Psoas muscle (tissue), 8 donors: Measurements from ENCODE around the gene METTL9. TPM values are rescaled to one million over a fixed set of nuclear protein-coding genes. Genes with fewer than 3 reads are reported as not detected.

Experiments used
- ATAC-seq, 4 donors: fragments of 200-7000 bp; cut with Tn5 transposase; one replicate each; pipeline ENCODE4 v1.9.1; 2020; ENCODE audit warnings: moderate library complexity in 3 of 4, mild to moderate bottlenecking in 2 of 4
- DNase-seq, 2 donors: peaks; one replicate each; pipeline ENCODE4 v3.0.0-alpha.2; 2020
- H3K27ac ChIP-seq: fragments of 200-600 bp; one replicate; pipeline ENCODE4 v1.8.0; 2022
- H3K27me3 ChIP-seq, 3 donors: fragments of 200-600 bp in 1 of 3; one replicate each; pipeline versions ENCODE4 v1.6.1 to v1.8.0; 2013 to 2022; ENCODE audit warnings: low read length in 2 of 3, mild to moderate bottlenecking in 2 of 3, moderate library complexity in 1 of 3; ENCODE audit not compliant: insufficient read depth in 3 of 3
- H3K36me3 ChIP-seq, 2 donors: fragments of 200-600 bp in 1 of 2; one replicate each; pipeline versions ENCODE4 v1.6.1 to v1.8.0; 2013 to 2022; ENCODE audit warnings: low read depth in 1 of 2, mild to moderate bottlenecking in 1 of 2, moderate library complexity in 1 of 2; ENCODE audit not compliant: insufficient read depth in 1 of 2
- H3K4me1 ChIP-seq: fragments of 200-600 bp; one replicate; pipeline ENCODE4 v1.8.0; 2022
- H3K4me3 ChIP-seq: fragments of 200-600 bp; one replicate; pipeline ENCODE4 v1.8.0; 2022; ENCODE audit warnings: mild to moderate bottlenecking
- H3K9me3 ChIP-seq: fragments of 200-600 bp; one replicate; pipeline ENCODE4 v1.8.0; 2022
- WGBS, 3 donors: extraction: QIAGEN DNeasy Blood & Tissue Kit; methylation state at CpG; one replicate each; pipeline versions ENCODE4 v1.1.6 to v1.1.7; 2013; 5-methylcytosine and 5-hydroxymethylcytosine counted together
- intact Hi-C, 2 donors: fragments of 100-400 bp; cut with DNase I; formaldehyde crosslinking; loops; one replicate each; pipeline versions ENCODE4 v1.11.0 to v1.14.2; 2022
- polyA plus RNA-seq, 3 donors: library from polyadenylated mRNA; stranded (reverse); fragments of 200-250 nt; gene quantifications; one replicate each; pipeline ENCODE4 v1.2.3, GENCODE V29; 2013
- total RNA-seq, 4 donors: library from RNA; stranded (reverse); fragmentation: NEBNext Ultra II Directional in 2 of 4; extraction: Animal tissue kit (Norgen Biotek cat#: 25700) in 2 of 4; gene quantifications; one replicate each; pipeline versions ENCODE4 v1.2.1 to v1.2.4, GENCODE V29; 2021 to 2023
- TF ChIP-seq, protein P1 (sequence below): fragments of 200-600 bp; IDR thresholded peaks from one replicate; pipeline ENCODE4 v1.8.0; 2022; ENCODE audit warnings: antibody characterized with exemption
- donor health status: healthy with polysubstance abuse.
- donor health status: DM: no; HTN: no; CAD: no; lungs with moderate emphysema.
- donor health status: Bipolar disorder and iron deficiency.
- donor health status: healthy.
- donor health status: DM: yes; HTN: yes; CAD: no.
- donor health status: DM: no; HTN: no; CAD: no.
- donor health status: DM: no; HTN: no; CAD: no.
- donor health status: DM: yes; HTN: yes; CAD: no.

The METTL9 gene
- total and polyA plus RNA-seq, 7 donors, result 54.4 to 134 (median 71.8) TPM

DNA sequence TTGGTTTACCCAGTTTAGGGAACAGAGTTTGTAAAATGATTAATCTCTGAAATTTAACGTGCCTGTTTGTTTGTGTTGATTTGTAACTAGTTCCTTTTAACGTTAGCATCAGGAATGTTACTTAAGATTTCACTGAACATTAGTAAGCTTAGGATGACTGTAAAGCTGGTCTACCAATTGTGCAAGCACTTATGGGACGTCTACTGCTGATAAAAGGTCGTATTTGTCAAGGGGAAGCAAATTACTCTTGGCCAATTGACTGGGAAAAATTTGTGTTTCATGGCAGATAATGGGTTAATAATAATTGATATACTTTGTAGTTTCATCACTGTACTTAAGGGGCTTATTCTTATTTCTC is 11.8 kb downstream of the METTL9 start:
- no peaks in the 10 kb centered on the region for H3K27me3 ChIP-seq
- H3K4me1 ChIP-seq, result peaks cover 48% of the 10 kb centered on the region
- H3K27ac ChIP-seq, result peak overlapping the region; percentile 74
- intact Hi-C loops, result no loop called here
- ATAC-seq, result peak in 2 of 4 donors; percentile 32 to 68
- TF ChIP-seq, protein P1, sequence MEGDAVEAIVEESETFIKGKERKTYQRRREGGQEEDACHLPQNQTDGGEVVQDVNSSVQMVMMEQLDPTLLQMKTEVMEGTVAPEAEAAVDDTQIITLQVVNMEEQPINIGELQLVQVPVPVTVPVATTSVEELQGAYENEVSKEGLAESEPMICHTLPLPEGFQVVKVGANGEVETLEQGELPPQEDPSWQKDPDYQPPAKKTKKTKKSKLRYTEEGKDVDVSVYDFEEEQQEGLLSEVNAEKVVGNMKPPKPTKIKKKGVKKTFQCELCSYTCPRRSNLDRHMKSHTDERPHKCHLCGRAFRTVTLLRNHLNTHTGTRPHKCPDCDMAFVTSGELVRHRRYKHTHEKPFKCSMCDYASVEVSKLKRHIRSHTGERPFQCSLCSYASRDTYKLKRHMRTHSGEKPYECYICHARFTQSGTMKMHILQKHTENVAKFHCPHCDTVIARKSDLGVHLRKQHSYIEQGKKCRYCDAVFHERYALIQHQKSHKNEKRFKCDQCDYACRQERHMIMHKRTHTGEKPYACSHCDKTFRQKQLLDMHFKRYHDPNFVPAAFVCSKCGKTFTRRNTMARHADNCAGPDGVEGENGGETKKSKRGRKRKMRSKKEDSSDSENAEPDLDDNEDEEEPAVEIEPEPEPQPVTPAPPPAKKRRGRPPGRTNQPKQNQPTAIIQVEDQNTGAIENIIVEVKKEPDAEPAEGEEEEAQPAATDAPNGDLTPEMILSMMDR, result no peak
- 43 to 51% (median 48%) methylated on average over 4 of the region's 4 CpGs for WGBS, 3 donors
- no peaks in the 10 kb centered on the region for H3K9me3 ChIP-seq
- H3K36me3 ChIP-seq, result peaks cover 0 to 9% of the 10 kb centered on the region in 2 donors
- H3K4me3 ChIP-seq, result no peak overlapping the region
- DNase-seq, result no peak

DNA sequence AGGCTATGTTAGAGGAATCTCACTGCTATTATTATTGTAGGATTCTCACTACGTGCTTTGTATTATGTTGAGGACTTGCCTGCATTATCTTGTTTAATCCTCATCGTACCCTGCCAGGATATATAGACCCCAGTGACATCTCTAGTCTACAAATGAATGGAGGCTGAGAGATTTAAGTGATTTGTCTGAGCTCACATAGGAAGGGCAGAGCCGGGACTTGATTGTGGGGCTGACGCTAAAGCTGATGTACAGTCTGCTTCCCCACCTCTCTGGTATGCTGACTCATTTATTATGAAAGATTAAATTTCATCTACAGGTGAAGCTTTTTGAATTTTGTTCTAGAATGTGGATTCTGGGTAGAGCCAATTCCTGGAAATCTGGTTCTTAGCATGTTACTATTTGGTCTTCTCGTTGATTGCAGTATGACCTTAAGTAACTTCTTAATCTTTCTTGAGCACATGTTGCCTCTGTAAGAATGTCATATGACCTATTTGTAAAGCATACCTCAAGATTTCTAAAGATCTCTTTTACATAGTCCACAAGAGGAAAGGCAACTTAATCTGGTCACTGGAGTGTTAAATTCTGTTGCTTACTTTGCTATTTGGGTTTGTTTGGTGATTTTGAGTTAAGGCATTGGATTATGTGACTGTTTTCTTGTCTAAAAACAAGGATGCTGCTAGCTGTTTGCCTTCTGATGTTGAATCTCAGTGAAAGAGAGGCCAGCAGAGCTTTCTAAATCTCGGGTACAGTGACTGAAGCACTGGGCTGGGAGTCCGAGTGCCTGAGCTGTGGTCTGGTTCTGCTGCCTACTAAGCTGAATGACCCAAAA is 12.4 kb downstream of the METTL9 start:
- WGBS, 3 donors, result 23 to 46% (median 25%) methylated on average over 7 of the region's 7 CpGs
- Histone ChIP-seq H3K36me3 (peaks cover 0 to 9% of the 10 kb centered on the region in 2 donors), H3K4me3 (peak overlapping the region; percentile 9), H3K27me3 (no peaks in the 10 kb centered on the region), H3K9me3 (no peaks in the 10 kb centered on the region), H3K4me1 (peaks cover 48% of the 10 kb centered on the region), H3K27ac (peak overlapping the region; percentile 74)
- intact Hi-C loops, result loop anchor here in 1 of 2 donors (2.0 kb wide), 1 partner anchor 23 kb away; no protein-coding TSS in a partner anchor
- DNase-seq (no peak), ATAC-seq (peak; percentile 66 to 90 (median 80))
- TF ChIP-seq, protein P1, result no peak

DNA sequence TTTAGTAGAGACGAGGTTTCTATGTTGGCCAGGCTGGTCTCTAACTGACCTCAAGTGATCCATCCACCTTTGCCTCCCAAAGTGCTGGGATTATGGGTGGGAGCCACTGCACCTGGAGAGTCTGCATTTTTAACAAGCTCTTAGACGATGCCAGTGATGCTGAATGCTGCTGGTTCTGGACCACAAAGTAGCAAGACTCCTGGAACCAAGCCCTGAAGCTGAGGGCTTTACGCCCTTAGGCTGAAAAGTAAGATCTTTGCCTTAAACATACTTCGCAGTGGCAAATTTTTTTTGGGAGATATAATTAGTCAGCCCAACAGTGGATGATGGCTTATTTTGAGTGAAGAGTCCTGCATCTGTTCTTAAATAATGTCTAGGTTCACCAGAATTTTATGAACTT is 14.0 kb downstream of the METTL9 start:
- H3K27ac ChIP-seq, result no peak overlapping the region
- peaks cover 0 to 14% of the 10 kb centered on the region in 2 donors for H3K36me3 ChIP-seq
- ATAC-seq, result no peak
- H3K27me3 ChIP-seq, result no peaks in the 10 kb centered on the region
- DNase-seq, result no peak
- no peak overlapping the region for H3K4me3 ChIP-seq
- TF ChIP-seq, protein P1, result no peak
- 82 to 99% (median 92%) methylated on average over 4 of the region's 4 CpGs for WGBS, 3 donors
- peaks cover 38% of the 10 kb centered on the region for H3K4me1 ChIP-seq
- intact Hi-C loops, result loop anchor here in 1 of 2 donors (2.0 kb wide), 1 partner anchor 25 kb away; no protein-coding TSS in a partner anchor
- no peaks in the 10 kb centered on the region for H3K9me3 ChIP-seq

DNA sequence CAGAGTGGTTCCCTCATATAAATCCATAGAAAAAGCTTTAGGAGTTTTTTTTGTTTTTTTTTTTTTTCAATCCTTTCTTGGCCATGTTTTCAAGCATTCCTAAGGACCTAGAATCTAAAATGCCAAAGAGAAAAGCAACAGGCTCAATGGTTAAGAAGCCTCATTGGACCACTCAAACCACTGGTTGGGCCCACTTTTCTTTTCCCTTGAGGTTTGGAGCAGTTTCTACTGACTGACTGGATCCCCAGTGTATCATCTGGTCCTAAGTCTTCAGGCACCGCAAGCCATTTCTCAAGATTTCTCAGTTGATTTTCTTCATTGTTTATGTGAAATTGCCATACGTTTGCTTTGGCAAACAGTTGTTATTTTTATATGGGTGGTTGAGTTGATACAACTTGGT is 14.4 kb downstream of the METTL9 start:
- peaks cover 0 to 18% of the 10 kb centered on the region in 2 donors for H3K36me3 ChIP-seq
- H3K9me3 ChIP-seq, result no peaks in the 10 kb centered on the region
- WGBS, 3 donors, result 94 to 98% (median 96%) methylated on average over 2 of the region's 2 CpGs
- peaks cover 34% of the 10 kb centered on the region for H3K4me1 ChIP-seq
- no peak overlapping the region for H3K4me3 ChIP-seq
- TF ChIP-seq, protein P1, result no peak
- DNase-seq (no peak), ATAC-seq (no peak)
- H3K27me3 ChIP-seq, result no peaks in the 10 kb centered on the region
- intact Hi-C loops, result loop anchor here in 1 of 2 donors (2.0 kb wide), 1 partner anchor 25 kb away; no protein-coding TSS in a partner anchor
- no peak overlapping the region for H3K27ac ChIP-seq
